Panc1 (cell line): Measurements from ENCODE around the gene TMEM217. TPM values are rescaled to one million over a fixed set of nuclear protein-coding genes. Genes with fewer than 3 reads are reported as not detected.

Experiments
- ATAC-seq: fragments of 200-7000 bp; cut with Tn5 transposase; 2 replicates; pipeline ENCODE4 v1.9.1; 2020; ENCODE audit warnings: mild to moderate bottlenecking, moderate library complexity
- BruUV-seq: library from RNA; stranded (reverse); fragments of 400-500 nt; replicated peaks from 2 replicates; lab custom pipeline; 2021; lab: Mats Ljungman, UMichigan
- CTCF ChIA-PET: fragments of 300-600 bp; sonication (Branson Sonifier 250); formaldehyde crosslinking; loops from one replicate; lab custom pipeline; 2022; ENCODE audit warnings: antibody characterized with exemption; lab: Charles Lee
- POLR2A ChIA-PET: fragments of 300-600 bp; sonication (Branson Sonifier 250); formaldehyde crosslinking; loops from one replicate; lab custom pipeline; 2022; ENCODE audit warnings: antibody characterized with exemption; lab: Charles Lee
- DNase-seq: peaks from one replicate; pipeline ENCODE4 v3.0.0-alpha.2; 2010; ENCODE audit warnings: low read depth, low spot score
- H3K27ac ChIP-seq: 2 replicates; pipeline ENCODE4 v1.5.1; 2011; ENCODE audit warnings: mild to moderate bottlenecking, low read length, inconsistent platforms
- H3K27me3 ChIP-seq: fragments of 200-500 bp; sonication (Bioruptor generic); 2 replicates; pipeline ENCODE4 v1.6.0; 2014; ENCODE audit warnings: low read length, inconsistent platforms; ENCODE audit not compliant: control insufficient read depth, insufficient read depth
- H3K36me3 ChIP-seq: fragments of 200-500 bp; sonication (Bioruptor generic); 2 replicates; pipeline ENCODE4 v1.5.1; 2014; ENCODE audit warnings: inconsistent platforms, mild to moderate bottlenecking, low read length, moderate library complexity; ENCODE audit not compliant: control insufficient read depth, insufficient read depth
- H3K4me1 ChIP-seq: 2 replicates; pipeline ENCODE4 v1.5.1; 2011; ENCODE audit warnings: inconsistent platforms, mild to moderate bottlenecking, low read length, moderate library complexity; ENCODE audit not compliant: control insufficient read depth, insufficient read depth
- H3K4me3 ChIP-seq, 2 experiments: 2 replicates each; pipeline ENCODE4 v1.5.1; 2011 to 2012; ENCODE audit warnings: low read depth in 2 of 2, low read length in 2 of 2, mild to moderate bottlenecking in 2 of 2, inconsistent platforms in 1 of 2, moderate library complexity in 1 of 2
- H3K9me3 ChIP-seq: fragments of 200-500 bp; sonication (Bioruptor generic); 2 replicates; pipeline ENCODE4 v1.5.1; 2014; ENCODE audit warnings: low read depth, mild to moderate bottlenecking, inconsistent platforms, low read length, moderate library complexity; ENCODE audit not compliant: control insufficient read depth, insufficient read depth
- CTCF ChIP-seq: fragments of 450-650 bp; IDR thresholded peaks from 2 replicates; pipeline ENCODE4 v1.5.1; 2017; ENCODE audit warnings: mild to moderate bottlenecking
- POLR2AphosphoS5 ChIP-seq: IDR thresholded peaks from 2 replicates; pipeline ENCODE4 v1.6.1; 2012; ENCODE audit warnings: mild to moderate bottlenecking, low read depth, low read length, moderate library complexity
- SIN3A ChIP-seq: IDR thresholded peaks from 2 replicates; pipeline ENCODE4 v1.6.1; 2012; ENCODE audit warnings: low read depth, mild to moderate bottlenecking, low read length, moderate library complexity, borderline replicate concordance; ENCODE audit not compliant: insufficient read depth
- TCF7L2 ChIP-seq: IDR thresholded peaks from 2 replicates; pipeline ENCODE4 v1.6.1; 2011; ENCODE audit warnings: mild to moderate bottlenecking, low read depth, low read length, inconsistent platforms
- in situ Hi-C: cut with HindIII; loops from 2 replicates; pipeline ENCODE4 v1.10.0; 2016; ENCODE audit warnings: low sequenced_read_pairs, low pct_unique_long_range_greater_than_20kb
- intact Hi-C: fragments of 100-400 bp; cut with micrococcal nuclease; formaldehyde crosslinking; loops from one replicate; pipeline ENCODE4 v1.10.0; 2022; ENCODE audit not compliant: unreplicated experiment
- total RNA-seq: library from RNA; stranded (reverse); gene quantifications from one replicate; pipeline ENCODE4 v1.2.1, GENCODE V29; 2021; ENCODE audit not compliant: unreplicated experiment
- TF ChIP-seq, protein P1 (sequence below), 2 experiments: IDR thresholded peaks; 2 replicates each; pipeline ENCODE4 v1.6.1; 2011 to 2012; ENCODE audit warnings: low read depth in 2 of 2, control low read depth in 1 of 2, low read length in 1 of 2, mild to moderate bottlenecking in 1 of 2, moderate library complexity in 1 of 2; ENCODE audit not compliant: insufficient read depth in 1 of 2

TMEM217 gene
- total RNA-seq, 1 experiment from 2014 or later, result 4.0 TPM

DNA sequence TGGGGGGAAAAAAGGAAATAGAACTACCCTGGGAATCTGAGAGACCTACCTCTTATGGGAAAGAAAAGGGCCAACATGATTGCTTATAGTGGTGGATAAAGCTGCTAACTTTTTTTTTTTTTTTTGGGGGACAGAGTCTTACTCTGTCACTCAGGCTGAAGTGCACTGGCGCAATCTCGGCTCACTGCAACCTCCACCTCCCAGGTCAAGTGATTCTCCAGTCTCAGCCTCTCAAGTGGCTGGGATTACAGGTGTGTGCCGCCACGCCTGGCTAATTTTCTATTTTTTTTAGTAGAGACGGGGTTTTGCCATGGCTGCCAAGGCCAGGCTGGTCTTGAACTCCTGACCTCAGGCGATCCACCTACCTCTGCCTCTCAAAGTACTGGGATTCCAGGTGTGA is 39.9 kb downstream of the TMEM217 start:
- Histone ChIP-seq H3K36me3 (no peaks in the 10 kb centered on the region), H3K27ac (no peak overlapping the region), H3K27me3 (no peaks in the 10 kb centered on the region), H3K4me3 (no peak overlapping the region), H3K4me1 (peaks cover 9% of the 10 kb centered on the region; the same call in 1 of the 2 replicates), H3K9me3 (no peaks in the 10 kb centered on the region)
- ChIA-PET POLR2A (no interaction called here), CTCF (no interaction called here)
- intact Hi-C loops, result no loop called here
- in situ Hi-C loops, result no loop called here
- ATAC-seq, result no peak
- DNase-seq, result no peak
- BruUV-seq, result no TSS peak
- no peak for TF ChIP-seq TCF7L2
- TF ChIP-seq CTCF, result no peak
- no peak for TF ChIP-seq SIN3A
- TF ChIP-seq, protein P1, sequence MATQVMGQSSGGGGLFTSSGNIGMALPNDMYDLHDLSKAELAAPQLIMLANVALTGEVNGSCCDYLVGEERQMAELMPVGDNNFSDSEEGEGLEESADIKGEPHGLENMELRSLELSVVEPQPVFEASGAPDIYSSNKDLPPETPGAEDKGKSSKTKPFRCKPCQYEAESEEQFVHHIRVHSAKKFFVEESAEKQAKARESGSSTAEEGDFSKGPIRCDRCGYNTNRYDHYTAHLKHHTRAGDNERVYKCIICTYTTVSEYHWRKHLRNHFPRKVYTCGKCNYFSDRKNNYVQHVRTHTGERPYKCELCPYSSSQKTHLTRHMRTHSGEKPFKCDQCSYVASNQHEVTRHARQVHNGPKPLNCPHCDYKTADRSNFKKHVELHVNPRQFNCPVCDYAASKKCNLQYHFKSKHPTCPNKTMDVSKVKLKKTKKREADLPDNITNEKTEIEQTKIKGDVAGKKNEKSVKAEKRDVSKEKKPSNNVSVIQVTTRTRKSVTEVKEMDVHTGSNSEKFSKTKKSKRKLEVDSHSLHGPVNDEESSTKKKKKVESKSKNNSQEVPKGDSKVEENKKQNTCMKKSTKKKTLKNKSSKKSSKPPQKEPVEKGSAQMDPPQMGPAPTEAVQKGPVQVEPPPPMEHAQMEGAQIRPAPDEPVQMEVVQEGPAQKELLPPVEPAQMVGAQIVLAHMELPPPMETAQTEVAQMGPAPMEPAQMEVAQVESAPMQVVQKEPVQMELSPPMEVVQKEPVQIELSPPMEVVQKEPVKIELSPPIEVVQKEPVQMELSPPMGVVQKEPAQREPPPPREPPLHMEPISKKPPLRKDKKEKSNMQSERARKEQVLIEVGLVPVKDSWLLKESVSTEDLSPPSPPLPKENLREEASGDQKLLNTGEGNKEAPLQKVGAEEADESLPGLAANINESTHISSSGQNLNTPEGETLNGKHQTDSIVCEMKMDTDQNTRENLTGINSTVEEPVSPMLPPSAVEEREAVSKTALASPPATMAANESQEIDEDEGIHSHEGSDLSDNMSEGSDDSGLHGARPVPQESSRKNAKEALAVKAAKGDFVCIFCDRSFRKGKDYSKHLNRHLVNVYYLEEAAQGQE (IDR thresholded peaks at IDR 0.05; ENCODE audit: insufficient read depth in 1 of 2, low read depth in 2 of 2, low read length in 1 of 2), result no peak
- TF ChIP-seq POLR2AphosphoS5, result no peak

DNA sequence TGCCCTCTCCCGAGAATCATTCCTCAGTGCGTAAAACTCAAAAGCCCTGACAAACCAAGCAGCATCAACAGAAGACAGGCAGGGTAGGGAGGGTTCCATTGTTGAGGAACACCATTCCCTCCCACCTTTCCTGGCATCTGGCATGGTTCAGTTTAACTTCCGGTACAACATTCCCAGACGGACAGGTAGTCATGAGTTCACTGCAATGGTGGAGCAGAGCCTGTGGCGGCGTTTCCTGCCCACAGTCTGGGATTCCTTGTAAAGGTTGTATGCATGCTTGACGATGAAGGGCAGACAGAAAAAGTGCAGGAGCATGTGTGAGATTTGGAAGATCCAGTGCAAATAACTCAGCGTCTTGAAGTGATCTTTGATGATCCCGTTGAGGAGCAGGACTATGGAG is 45.7 kb downstream of the TMEM217 start:
- Histone ChIP-seq H3K36me3 (no peaks in the 10 kb centered on the region), H3K9me3 (no peaks in the 10 kb centered on the region), H3K4me3 (no peak overlapping the region), H3K27ac (no peak overlapping the region), H3K27me3 (no peaks in the 10 kb centered on the region), H3K4me1 (no peaks in the 10 kb centered on the region; the same call in 1 of the 2 replicates)
- ChIA-PET POLR2A (no interaction called here), CTCF (interaction anchor here (1.0 to 1.3 kb wide), 2 partner anchors 191 to 194 kb away, joined by 3 to 5 read pairs; no protein-coding TSS in a partner anchor)
- DNase-seq (no peak), ATAC-seq (no peak)
- in situ Hi-C loops (no loop called here), intact Hi-C loops (loop anchor here (5.0 kb wide), 1 partner anchor 35 kb away; no protein-coding TSS in a partner anchor)
- TF ChIP-seq CTCF (no peak), POLR2AphosphoS5 (no peak), TCF7L2 (no peak), SIN3A (no peak)
- TF ChIP-seq, protein P1 (IDR thresholded peaks at IDR 0.05; ENCODE audit: insufficient read depth in 1 of 2, low read depth in 2 of 2, low read length in 1 of 2), result no peak
- BruUV-seq, result no TSS peak
